ENCODE data around the gene GAL. TPM values are rescaled to one million over a fixed set of nuclear protein-coding genes. Genes with fewer than 3 reads are reported as not detected.

The GAL gene
- total and polyA plus RNA-seq, 2 of the 8 experiments (the other 6 are each of a cell fraction or from before 2014, with no cell fraction given), result 81.8 to 233 TPM

DNA sequence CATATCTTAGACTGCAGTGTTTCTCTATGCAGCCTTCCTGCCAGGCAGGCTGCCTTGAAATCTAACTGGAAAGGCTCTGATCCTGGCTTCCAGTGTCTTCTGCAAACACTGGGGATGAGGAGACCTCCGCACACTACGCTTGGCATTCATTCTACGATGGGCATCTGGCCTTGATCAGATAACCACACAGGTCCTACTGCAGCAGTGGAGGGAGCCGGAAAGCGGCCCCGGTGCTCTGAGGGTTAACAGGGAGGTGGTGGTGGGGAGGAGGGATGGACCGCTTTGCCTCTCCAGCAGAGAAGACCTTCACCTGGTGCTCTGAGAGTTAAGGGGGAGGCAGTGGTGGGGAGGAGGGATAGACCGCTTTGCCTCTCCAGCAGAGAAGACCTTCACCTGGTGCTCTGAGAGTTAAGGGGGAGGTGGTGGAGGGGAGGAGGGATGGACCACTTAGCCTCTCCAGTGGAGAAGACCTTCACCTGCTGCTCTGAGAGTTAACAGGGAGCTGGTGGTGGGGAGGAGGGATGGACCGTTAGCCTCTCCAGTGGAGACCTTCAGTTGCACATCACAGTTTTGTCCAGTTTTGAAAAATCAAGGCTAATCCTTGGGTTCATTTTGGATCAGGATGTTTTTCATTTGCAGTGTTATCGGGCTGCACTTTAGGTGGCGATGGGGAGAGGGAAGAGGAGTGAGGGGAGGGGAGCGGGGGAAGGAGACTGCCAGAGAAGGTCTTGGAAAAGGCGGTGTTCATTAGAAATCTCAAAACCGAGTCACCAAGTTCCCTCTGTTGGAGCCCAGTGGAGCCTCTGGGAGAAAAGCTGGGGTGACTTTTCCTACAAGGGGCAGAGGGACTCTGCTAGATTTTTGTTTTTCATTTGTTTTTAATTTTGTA lies 5.6 kb downstream of the GAL start:
- WGBS, 2 experiments (ENCODE audit: extremely low coverage in 1 of 2, insufficient coverage in 1 of 2, insufficient read length in 1 of 2, insufficient replicate concordance in 2 of 2, low coverage in 1 of 2, low lambda C conversion rate in 2 of 2, missing lambda C conversion rate in 1 of 2), result 85% methylated on average over 9 of the region's 14 CpGs; no CpG with 5 or more reads in 1 of the 2 experiments
- 0 out of 4 replicates have a peak overlapping the region, but pooled peaks of 1 of the 2 experiments have one; percentile 34 for H3K4me2 ChIP-seq (ENCODE audit: insufficient read depth in 1 of 2, low read depth in 2 of 2, low read length in 2 of 2)

More for the DNA sequence above, 5.6 kb downstream of the GAL start:
- FAIRE-seq (no peak), DNase-seq (ENCODE audit: low read depth in 1 of 2, low spot score in 2 of 2) (peak in 1 of 2 experiments; percentile 47)
- H3K56ac ChIP-seq (replicated peaks; ENCODE audit: insufficient read length, low read depth, low read length), result no peak overlapping the region
- no peaks in the 10 kb centered on the region for H3K79me1 ChIP-seq (ENCODE audit: low read depth, low read length)
- no peak overlapping the region for H2BK12ac ChIP-seq (ENCODE audit: low read depth, low read length)
- no peak overlapping the region for H2BK20ac ChIP-seq (ENCODE audit: low read length)
- H3K23ac ChIP-seq (ENCODE audit: insufficient read length), result no peak overlapping the region
- peaks cover 3% of the 10 kb centered on the region; the same call in 1 of the 2 replicates for H3K23me2 ChIP-seq (ENCODE audit: low read depth, low read length)
- H3K9me3 ChIP-seq (ENCODE audit: insufficient read depth in 2 of 2, low read depth in 1 of 2, low read length in 1 of 2), result no peaks in the 10 kb centered on the region
- H3K18ac ChIP-seq (ENCODE audit: extremely low read depth, low read length), result 0 out of 2 replicates have a peak overlapping the region, but pooled peaks have one; percentile 1
- no peak overlapping the region for H2BK15ac ChIP-seq (ENCODE audit: low read length)
- no peak overlapping the region; the same call in 1 of the 2 replicates for H2AK5ac ChIP-seq (ENCODE audit: low read depth, low read length)
- no peak overlapping the region for H4K8ac ChIP-seq (ENCODE audit: extremely low read depth, insufficient read depth, low read length)
- no peaks in the 10 kb centered on the region for H3K79me2 ChIP-seq (ENCODE audit: control insufficient read depth in 1 of 2, insufficient read depth in 2 of 2, low read length in 2 of 2)
- H3K4me3 ChIP-seq (ENCODE audit: extremely low read depth in 1 of 4, insufficient read depth in 2 of 4, low read depth in 3 of 4, low read length in 4 of 4), result no peak overlapping the region
- H3K14ac ChIP-seq (ENCODE audit: insufficient read length), result no peak overlapping the region
- H3K4me1 ChIP-seq (replicated peaks in 1 of 4; ENCODE audit: control insufficient read depth in 3 of 4, insufficient read depth in 4 of 4, low read length in 3 of 4), result peaks cover 9 to 28% (median 14%) of the 10 kb centered on the region in 4 experiments
- no peak overlapping the region for H3K4ac ChIP-seq (replicated peaks; ENCODE audit: insufficient read length, low read depth, low read length)
- no peak overlapping the region for H2BK5ac ChIP-seq (ENCODE audit: low read depth, low read length)
- peaks cover 0 to 7% (median 2%) of the 10 kb centered on the region in 4 experiments; a peak in 3 of 8 replicates for H3K36me3 ChIP-seq (ENCODE audit: control insufficient read depth in 2 of 4, insufficient read depth in 4 of 4, low read length in 3 of 4)
- H3K27ac ChIP-seq (ENCODE audit: low read depth, low read length), result no peak overlapping the region
- H2BK120ac ChIP-seq (replicated peaks; ENCODE audit: low read depth, low read length), result no peak overlapping the region
- H4K91ac ChIP-seq (replicated peaks; ENCODE audit: insufficient read length, low read length), result no peak overlapping the region
- CTCF ChIA-PET (ENCODE audit: partially characterized antibody), result interaction anchor here (0.8 to 2.9 kb wide), 6 partner anchors 14 to 82 kb away, joined by 3 to 13 read pairs (median 4); no protein-coding TSS in a partner anchor
- H4K5ac ChIP-seq (ENCODE audit: insufficient read length, low read depth, low read length), result no peak overlapping the region
- H4K20me1 ChIP-seq (replicated peaks in 1 of 2; ENCODE audit: control insufficient read depth in 1 of 2, insufficient read depth in 2 of 2, low read length in 2 of 2), result peaks cover 0 to 4% of the 10 kb centered on the region in 2 experiments
- POLR2A ChIA-PET (ENCODE audit: partially characterized antibody), result interaction anchor here (0.6 to 1.4 kb wide), 8 partner anchors 12 to 153 kb away, joined by 3 to 5 read pairs (median 4); no protein-coding TSS in a partner anchor
- H3K27me3 ChIP-seq (replicated peaks in 1 of 4; ENCODE audit: control insufficient read depth in 3 of 4, extremely low read depth in 1 of 4, insufficient read depth in 3 of 4, low read length in 3 of 4), result peaks cover 3 to 15% (median 9%) of the 10 kb centered on the region in 4 experiments; a peak in 6 of 7 replicates
- no peak overlapping the region for H3K9ac ChIP-seq (replicated peaks in 1 of 4; ENCODE audit: extremely low read depth in 1 of 4, low read depth in 3 of 4, low read length in 3 of 4)
- H2AFZ ChIP-seq (ENCODE audit: low read length), result no peak overlapping the region
- TF ChIP-seq ASH2L (IDR thresholded peaks at IDR 0.05; ENCODE audit: low read length), result peak; percentile 39
- no peak for TF ChIP-seq CREB1 (IDR thresholded peaks at IDR 0.05)
- no peak for TF ChIP-seq SUZ12 (IDR thresholded peaks at IDR 0.05; ENCODE audit: low read length)
